Left hindlimb (tissue), 1 donor: ENCODE results near the gene AOPEP.
"Not testable (repeated sequence)": the region's sequence is repeated elsewhere in the genome, so short reads cannot be mapped to it uniquely, and the experiment has no call there.

Experiments used
- DNase-seq: peaks from one replicate; pipeline ENCODE4 v3.0.0-alpha.2; 2018

Gene AOPEP

GRCh38 chr9:94821098-94821887 is 94.8 kb downstream of the AOPEP start:
- no peak for DNase-seq

GRCh38 chr9:94822273-94822672 is 95.8 kb downstream of the AOPEP start:
- no peak for DNase-seq

- no peak for DNase-seq
These were observed 97.2 kb downstream of the AOPEP start for GRCh38 chr9:94823710-94824109.

GRCh38 chr9:94824411-94824810 is 97.9 kb downstream of the AOPEP start:
- DNase-seq = no peak

GRCh38 chr9:94824913-94825610 is 98.6 kb downstream of the AOPEP start:
- DNase-seq = no peak

- DNase-seq = no peak
These were observed 99.1 kb downstream of the AOPEP start for GRCh38 chr9:94825611-94825958.

GRCh38 chr9:94826044-94826443 is 99.5 kb downstream of the AOPEP start:
- DNase-seq = no peak

- no peak for DNase-seq
These were observed 100.3 kb downstream of the AOPEP start for GRCh38 chr9:94826644-94827410.

- no peak for DNase-seq
These were observed 101.2 kb downstream of the AOPEP start for GRCh38 chr9:94827584-94828304.

- no peak for DNase-seq
These were observed 103.0 kb downstream of the AOPEP start for GRCh38 chr9:94829380-94830070.

GRCh38 chr9:94830071-94830604 is 103.6 kb downstream of the AOPEP start:
- DNase-seq = not testable (repeated sequence)

- no peak for DNase-seq
These were observed 107.3 kb downstream of the AOPEP start for GRCh38 chr9:94833802-94834201.

- DNase-seq = no peak
These were observed 110.9 kb downstream of the AOPEP start for GRCh38 chr9:94837404-94837803.

GRCh38 chr9:94839398-94839797 is 112.9 kb downstream of the AOPEP start:
- no peak for DNase-seq

GRCh38 chr9:94840738-94841137 is 114.2 kb downstream of the AOPEP start:
- DNase-seq = no peak

GRCh38 chr9:94843134-94843533 is 116.6 kb downstream of the AOPEP start:
- no peak for DNase-seq

GRCh38 chr9:94846739-94847138 is 120.2 kb downstream of the AOPEP start:
- no peak for DNase-seq

GRCh38 chr9:94847486-94847885 is 121.0 kb downstream of the AOPEP start:
- DNase-seq = no peak

GRCh38 chr9:94848791-94849190 is 122.3 kb downstream of the AOPEP start:
- DNase-seq = not testable (repeated sequence)

- no peak for DNase-seq
These were observed 124.3 kb downstream of the AOPEP start for GRCh38 chr9:94850540-94851434.

GRCh38 chr9:94851467-94851866 is 125.0 kb downstream of the AOPEP start:
- DNase-seq = no peak
